LNCAP (cell line): ENCODE results near the gene TNNC1.

Experiments
- CTCF ChIP-seq: fragments of 450-650 bp; IDR thresholded peaks from 2 replicates; pipeline ENCODE4 v1.5.1; 2017; ENCODE audit warnings: mild to moderate bottlenecking

TNNC1 gene

DNA sequence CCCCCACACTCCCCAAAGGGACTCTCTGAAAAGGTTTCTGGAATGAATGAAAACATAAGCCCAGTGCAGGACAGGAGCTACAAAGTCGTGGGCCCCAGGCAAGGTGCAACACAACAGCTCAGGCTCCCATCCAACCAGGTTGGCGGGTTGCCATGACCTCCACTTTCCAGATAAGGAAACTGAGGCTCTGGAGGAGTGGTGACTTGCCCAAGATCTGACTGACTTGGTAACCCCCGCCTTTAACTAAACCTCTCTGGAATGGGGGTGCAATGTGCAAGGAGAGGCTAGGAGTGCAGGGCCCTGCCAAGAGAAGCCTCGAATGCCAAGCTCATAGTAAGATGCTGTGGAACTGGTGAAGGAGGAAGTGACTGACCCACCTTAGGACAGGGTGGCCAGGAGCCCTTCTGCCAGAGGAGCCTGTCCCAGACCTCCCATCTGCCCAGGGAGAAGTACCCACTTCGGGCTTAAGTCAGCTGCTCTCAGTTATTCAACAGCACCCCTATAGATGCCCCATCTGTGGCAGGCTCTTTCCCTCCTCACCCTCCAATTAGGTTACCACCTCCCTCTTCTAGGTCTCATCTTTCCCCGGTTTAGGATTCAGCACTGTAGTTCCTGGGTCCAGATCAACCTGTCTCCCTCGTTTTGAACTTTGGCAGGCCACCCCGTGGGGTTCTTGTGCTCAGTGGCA lies 553 bp upstream of the TNNC1 start:
- no peak for TF ChIP-seq CTCF

DNA sequence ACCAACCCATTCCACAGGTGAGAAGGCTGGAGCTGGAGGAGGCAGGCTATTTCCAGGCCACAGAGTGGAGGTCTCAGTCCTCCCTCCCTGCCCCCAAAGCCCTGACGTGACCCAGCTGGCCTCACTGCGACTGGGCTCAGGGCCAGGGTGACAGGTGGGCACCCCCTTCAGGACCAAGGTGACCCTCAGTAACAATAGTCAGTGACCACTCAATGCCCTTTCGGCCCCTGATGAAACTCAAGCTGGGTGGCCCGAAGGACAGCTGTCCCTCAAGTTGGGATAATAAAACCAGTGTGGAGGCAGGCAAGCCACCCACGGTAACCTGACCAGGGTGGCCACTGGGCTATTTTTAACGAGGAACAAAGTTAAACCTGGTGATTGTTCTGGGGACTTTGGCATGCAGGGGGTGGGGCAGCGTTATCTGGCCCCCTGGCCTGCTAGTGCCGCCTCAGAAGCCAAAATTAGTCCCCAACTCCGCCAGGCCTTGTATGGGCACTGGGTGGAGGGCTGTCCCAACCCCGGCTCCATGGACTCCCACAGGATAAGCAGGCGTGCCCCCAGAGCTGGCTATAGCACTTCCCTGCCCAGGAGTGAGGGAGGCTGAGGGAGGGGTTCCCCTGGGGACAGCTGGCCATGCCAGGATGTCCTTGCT lies 1.1 kb downstream of the TNNC1 start:
- TF ChIP-seq CTCF: no peak

DNA sequence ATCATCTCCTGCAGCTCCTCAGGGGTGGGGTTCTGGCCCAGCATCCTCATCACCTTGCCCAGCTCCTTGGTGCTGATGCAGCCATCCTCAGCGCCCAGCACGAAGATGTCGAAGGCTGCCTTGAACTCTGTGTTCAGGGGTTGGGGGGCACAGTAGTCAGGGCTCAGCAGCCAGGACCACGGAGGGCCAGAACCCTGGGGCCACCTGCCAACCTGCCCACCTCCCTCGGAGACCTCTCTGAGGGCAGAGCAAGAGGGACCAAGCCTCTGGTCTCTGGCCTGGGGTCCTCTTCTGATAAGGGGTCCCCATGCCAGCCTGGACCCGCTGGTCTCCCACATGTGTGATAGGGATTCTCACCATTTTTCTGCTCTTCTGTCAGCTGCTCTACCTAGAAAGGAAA lies 1.7 kb downstream of the TNNC1 start:
- no peak for TF ChIP-seq CTCF

DNA sequence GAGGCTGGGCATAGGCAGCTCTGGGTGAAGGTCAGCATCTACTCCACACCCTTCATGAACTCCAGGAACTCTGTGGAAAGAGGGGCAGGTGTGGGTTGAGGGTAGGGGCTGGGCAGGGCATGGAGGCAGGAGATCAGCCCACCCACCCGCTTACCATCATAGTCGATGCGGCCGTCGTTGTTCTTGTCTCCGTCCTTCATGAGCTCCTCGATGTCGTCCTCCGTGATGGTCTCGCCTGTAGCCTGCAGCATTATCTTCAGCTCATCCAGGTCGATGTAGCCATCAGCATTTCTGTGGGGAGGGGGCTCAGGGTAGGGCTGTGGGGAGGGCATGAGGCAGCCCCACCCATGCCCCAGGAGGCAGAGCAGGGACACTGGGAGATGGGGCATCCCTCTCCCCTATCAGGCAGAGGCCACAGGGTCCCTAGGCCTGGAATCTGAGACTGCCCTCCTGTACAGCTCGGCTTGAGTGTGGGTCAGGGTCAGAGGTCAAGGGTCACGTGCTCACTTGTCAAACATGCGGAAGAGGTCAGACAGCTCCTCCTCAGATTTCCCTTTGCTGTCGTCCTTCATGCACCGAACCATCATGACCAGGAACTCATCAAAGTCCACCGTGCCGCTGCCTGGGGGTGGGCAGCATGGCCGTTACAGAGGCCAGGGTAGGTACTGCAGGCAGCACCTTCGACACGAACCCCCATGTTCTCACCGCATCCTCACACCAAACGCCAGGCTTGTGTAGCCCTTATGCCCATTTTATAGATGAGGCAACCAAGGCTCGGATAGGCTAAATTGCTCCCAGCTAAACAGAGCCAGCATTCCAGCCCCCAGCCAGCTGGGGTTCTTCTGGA lies 2.4 kb downstream of the TNNC1 start:
- no peak for TF ChIP-seq CTCF

DNA sequence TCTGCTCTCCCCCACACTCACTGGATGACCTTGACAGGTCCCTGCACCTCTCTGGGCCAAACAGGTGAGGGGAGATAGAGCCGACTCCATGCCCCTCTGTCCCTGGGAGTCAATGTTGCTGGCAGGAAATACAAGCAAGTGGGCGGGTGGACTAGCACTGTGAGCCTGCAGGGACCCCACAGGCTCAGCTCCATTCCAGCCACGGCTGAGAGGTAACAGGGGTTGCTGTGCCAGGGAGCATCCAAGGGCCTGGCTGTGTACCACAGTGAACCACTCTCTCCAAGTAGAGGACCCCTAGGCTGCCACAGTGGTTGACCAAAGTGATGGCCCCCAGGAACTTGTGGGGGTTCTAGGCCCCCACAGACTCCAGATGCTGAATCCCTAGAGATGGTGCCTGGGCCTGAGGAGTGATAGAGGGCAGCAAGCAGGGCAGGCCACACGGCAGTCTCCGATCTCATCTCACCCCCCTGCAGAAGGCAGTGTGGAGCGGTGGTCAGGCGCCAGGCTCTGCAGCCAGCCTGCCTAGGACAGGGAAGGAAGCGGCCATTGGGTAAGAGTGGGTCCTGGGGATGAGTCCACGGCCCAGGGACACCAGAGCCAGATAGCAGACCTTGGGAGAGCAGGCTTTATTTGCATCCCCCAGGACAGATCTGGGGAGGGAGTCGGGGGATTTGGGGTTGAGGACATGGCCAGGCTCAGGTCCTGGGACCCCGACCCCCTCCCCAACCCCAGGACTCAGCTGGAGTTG lies 3.2 kb downstream of the TNNC1 start:
- TF ChIP-seq CTCF: no peak

DNA sequence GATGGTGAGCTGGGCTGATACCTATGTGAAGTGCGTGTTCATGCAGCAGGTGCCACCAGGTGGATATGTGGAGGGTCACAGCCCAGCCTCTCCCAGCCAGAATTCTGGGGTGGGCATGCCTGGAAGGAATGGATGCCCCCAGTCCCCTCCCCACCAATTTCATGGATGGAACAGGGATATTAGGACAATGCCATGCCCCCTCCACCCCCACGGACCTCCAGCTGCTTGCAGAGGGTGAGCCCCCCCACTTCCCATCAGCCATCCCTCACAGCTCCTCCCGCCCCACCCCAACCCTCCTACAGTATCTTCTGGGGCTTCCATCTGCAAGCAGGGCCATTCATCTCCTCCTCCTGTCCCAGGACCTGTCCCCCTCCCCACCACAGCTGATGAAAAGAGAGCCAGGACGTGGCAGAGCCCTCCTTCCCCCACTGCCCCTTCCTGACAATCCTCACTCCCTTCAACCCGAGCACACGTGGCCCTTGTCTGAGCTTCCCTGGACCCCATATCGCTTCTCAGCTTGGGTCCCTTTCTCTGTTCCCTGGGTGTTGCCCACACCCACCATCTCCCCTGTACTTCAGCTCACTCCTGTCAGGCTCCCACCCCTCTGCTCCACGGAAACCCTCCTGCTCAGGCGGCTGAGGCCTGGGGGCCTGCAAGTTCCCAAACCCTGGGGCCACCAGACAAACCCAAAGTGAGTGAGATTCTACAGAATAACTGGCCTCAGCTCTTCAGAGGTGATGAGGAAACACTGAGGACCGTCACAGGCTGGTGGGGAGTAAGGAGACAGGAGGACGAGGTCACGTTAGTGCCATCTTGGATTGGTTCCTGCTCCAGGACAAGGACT lies 6.1 kb downstream of the TNNC1 start:
- TF ChIP-seq CTCF: no peak
